Body of pancreas (tissue), 4 donors: Measurements from ENCODE around the gene SOCS1. TPM values are rescaled to one million over a fixed set of nuclear protein-coding genes. Genes with fewer than 3 reads are reported as not detected.
A peak's percentile ranks its signal among the peaks of the same experiment; 100 is the strongest.

Experiments
- ATAC-seq: fragments of 150-250 bp; one replicate; pipeline ENCODE4 v1.9.1; 2016
- DNase-seq, 4 donors: peaks; one replicate each; pipeline ENCODE4 v3.0.0-alpha.2; 2019
- H3K27ac ChIP-seq, 4 donors: fragments of 200-600 bp; sonication (generic); 1 replicate in 3 of 4; 2 replicates in 1 of 4; pipeline versions ENCODE4 v1.5.1 to v1.6.1; 2016 to 2019; ENCODE audit warnings: mild to moderate bottlenecking in 1 of 4, mixed read lengths in 1 of 4, moderate library complexity in 1 of 4
- H3K27me3 ChIP-seq, 2 donors: fragments of 200-600 bp; sonication (generic); one replicate each; pipeline ENCODE4 v1.6.0; 2016; ENCODE audit warnings: mild to moderate bottlenecking in 1 of 2
- H3K36me3 ChIP-seq, 2 donors: fragments of 200-600 bp; sonication (generic); replicated peaks in 1 of 2; 2 replicates each; pipeline ENCODE4 v1.5.1; 2016; ENCODE audit warnings: low read depth in 2 of 2; ENCODE audit not compliant: insufficient read depth in 1 of 2
- H3K4me1 ChIP-seq: fragments of 200-600 bp; sonication (generic); one replicate; pipeline ENCODE4 v1.6.0; 2016
- H3K4me3 ChIP-seq, 2 donors: fragments of 200-600 bp; sonication (generic); 1 replicate in 1 of 2; 2 replicates in 1 of 2; pipeline ENCODE4 v1.5.1; 2016 to 2019
- H3K9me3 ChIP-seq, 3 donors: fragments of 200-600 bp; sonication (generic); 1 replicate in 2 of 3; 2 replicates in 1 of 3; pipeline ENCODE4 v1.5.1; 2016
- POLR2A ChIP-seq, 3 donors: fragments of 450-650 bp; IDR thresholded peaks; one replicate each; pipeline ENCODE4 v1.6.1; 2016; ENCODE audit warnings: antibody characterized with exemption in 3 of 3, mild to moderate bottlenecking in 2 of 3
- WGBS, 2 donors: methylation state at CpG; one replicate each; pipeline ENCODE4 v1.1.5; 2017; 5-methylcytosine and 5-hydroxymethylcytosine counted together
- intact Hi-C: fragments of 100-400 bp; cut with DNase I; formaldehyde crosslinking; loops from one replicate; pipeline ENCODE4 v1.15.1; 2023
- total RNA-seq, 2 donors: library from RNA; depleted of rRNA; stranded (reverse); fragments of >200 nt; gene quantifications; one replicate each; pipeline ENCODE4 v1.1.0, GENCODE V29; 2016
- TF ChIP-seq, protein P1 (sequence below), 7 experiments: fragments of 450-650 bp in 4 of 7; fragments of 200-600 bp in 3 of 7; sonication (generic) in 3 of 7; IDR thresholded peaks; one replicate each; pipeline ENCODE4 v1.5.1; 2016 to 2019; ENCODE audit warnings: antibody characterized with exemption in 7 of 7

SOCS1 gene
- total RNA-seq, 2 donors from 2014 or later: 1.0 to 7.9 TPM

DNA sequence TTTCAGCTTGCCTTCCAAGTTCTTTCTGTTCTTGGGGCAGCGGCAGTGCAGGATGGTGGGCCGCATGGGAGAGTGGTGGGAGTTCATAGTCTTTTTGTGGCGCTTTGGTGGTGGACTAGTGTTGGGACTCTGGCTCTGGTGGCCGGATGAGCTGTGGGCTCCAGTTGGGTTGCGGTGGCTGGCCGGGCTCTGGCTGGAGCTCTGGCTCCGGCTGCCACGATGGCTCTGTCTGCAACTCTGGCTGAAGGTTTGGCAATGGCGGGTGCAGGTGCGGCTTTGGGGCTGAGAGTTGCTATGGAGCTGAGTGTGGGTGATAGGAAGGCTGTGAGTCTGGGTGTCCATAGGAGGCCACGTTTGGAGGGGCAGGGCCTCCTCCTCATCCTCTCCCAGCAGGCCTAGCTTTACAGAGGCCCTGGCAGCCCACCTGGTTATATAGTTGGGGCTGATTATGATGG lies 12.9 kb upstream of the SOCS1 start, which contains the start of gene TNP2:
Gene TNP2, minus strand, starts transcription at position 405 of the 455 bp plus-strand sequence. Its CDS starts 63 bp downstream, at position 342.
- Histone ChIP-seq H3K4me3 (no peak within 1 kb of the TSS), H3K27ac (no peak within 1 kb of the TSS), H3K4me1 (peaks cover 6% of the 10 kb centered on the region), H3K27me3 (no peaks in the 10 kb centered on the region), H3K36me3 (no peaks in the 10 kb centered on the region), H3K9me3 (no peaks in the 10 kb centered on the region)
- intact Hi-C loops: loop anchor here (10.0 kb wide), 1 partner anchor 304 kb away; no protein-coding TSS in a partner anchor
- ATAC-seq: no peak
- TF ChIP-seq, protein P1, sequence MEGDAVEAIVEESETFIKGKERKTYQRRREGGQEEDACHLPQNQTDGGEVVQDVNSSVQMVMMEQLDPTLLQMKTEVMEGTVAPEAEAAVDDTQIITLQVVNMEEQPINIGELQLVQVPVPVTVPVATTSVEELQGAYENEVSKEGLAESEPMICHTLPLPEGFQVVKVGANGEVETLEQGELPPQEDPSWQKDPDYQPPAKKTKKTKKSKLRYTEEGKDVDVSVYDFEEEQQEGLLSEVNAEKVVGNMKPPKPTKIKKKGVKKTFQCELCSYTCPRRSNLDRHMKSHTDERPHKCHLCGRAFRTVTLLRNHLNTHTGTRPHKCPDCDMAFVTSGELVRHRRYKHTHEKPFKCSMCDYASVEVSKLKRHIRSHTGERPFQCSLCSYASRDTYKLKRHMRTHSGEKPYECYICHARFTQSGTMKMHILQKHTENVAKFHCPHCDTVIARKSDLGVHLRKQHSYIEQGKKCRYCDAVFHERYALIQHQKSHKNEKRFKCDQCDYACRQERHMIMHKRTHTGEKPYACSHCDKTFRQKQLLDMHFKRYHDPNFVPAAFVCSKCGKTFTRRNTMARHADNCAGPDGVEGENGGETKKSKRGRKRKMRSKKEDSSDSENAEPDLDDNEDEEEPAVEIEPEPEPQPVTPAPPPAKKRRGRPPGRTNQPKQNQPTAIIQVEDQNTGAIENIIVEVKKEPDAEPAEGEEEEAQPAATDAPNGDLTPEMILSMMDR (IDR thresholded peaks at IDR 0.05): no peak
- TF ChIP-seq POLR2A (IDR thresholded peaks at IDR 0.05): no peak
- DNase-seq: no peak
- 87 to 93% methylated on average over 4 to 11 of the region's 11 CpGs for WGBS, 2 donors

DNA sequence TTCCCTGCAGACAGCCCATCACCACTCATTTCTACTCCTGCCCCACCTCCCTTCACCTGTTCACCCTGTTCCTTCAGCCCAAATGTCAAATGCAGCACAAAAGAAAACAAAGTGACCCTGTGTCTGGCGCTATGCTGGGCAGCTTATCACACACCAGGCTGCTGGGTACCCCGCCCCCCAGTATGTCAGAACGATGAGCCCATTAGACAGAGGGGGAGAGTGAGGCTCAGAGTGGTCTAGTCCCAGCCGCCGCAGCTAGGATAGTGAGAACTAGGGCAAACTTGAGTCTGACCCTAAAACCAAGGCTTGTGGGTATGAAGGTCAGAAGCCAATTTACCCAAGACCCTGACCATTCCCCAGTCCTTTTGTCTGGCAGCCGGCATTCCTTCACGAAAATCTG lies 9.1 kb upstream of the SOCS1 start:
- WGBS, 2 donors: 69 to 70% methylated on average over 7 of the region's 7 CpGs

DNA sequence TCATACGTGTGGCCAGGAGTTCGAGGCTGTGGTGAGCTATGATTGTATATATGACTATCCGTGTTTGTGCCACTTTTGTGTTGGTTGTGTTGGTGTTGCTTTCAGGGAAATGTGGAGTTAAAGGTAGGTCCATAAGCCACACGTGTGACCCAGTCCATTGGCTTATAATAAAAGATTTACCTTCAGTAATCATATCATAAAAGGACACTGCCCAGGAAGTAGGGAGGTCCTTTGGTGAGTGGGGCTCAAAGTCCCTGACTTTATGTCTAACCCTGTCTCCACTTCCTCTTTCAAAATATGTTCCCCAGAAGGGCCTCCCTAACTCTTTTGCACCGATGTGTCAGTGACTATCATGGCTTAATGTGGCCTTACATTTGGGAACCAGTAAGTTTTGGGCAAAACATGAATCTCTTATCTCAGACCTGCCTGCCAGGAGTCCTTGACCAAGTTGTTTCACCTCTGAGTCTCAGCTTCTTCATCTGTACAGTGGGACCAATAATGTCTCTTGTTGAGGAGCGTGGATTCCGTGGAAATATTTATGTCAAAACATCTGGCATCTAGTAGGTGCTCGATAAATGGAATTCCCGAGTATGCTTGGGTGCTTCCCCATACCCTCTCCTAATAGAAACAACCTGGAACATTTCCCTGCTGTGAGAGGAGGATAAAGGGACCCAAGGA lies 8.3 kb upstream of the SOCS1 start:
- no peak for DNase-seq
- no peak for ATAC-seq
- Histone ChIP-seq H3K4me3 (no peak overlapping the region), H3K4me1 (peaks cover 9% of the 10 kb centered on the region), H3K36me3 (no peaks in the 10 kb centered on the region), H3K27me3 (no peaks in the 10 kb centered on the region), H3K9me3 (no peaks in the 10 kb centered on the region), H3K27ac (no peak overlapping the region)
- WGBS, 2 donors: 62 to 83% methylated on average over 9 of the region's 9 CpGs
- no peak for TF ChIP-seq POLR2A (IDR thresholded peaks at IDR 0.05)
- TF ChIP-seq, protein P1 (IDR thresholded peaks at IDR 0.05): no peak
- intact Hi-C loops: loop anchor here (10.0 kb wide), 1 partner anchor 299 kb away; no protein-coding TSS in a partner anchor

More for the DNA sequence above, 9.1 kb upstream of the SOCS1 start:
- intact Hi-C loops: loop anchor here (10.0 kb wide), 1 partner anchor 300 kb away; no protein-coding TSS in a partner anchor
- Histone ChIP-seq H3K27ac (peak overlapping the region in 2 of 4 donors; percentile 5 to 31), H3K9me3 (no peaks in the 10 kb centered on the region), H3K4me3 (no peak overlapping the region), H3K4me1 (peaks cover 6% of the 10 kb centered on the region), H3K27me3 (no peaks in the 10 kb centered on the region), H3K36me3 (no peaks in the 10 kb centered on the region)
- ATAC-seq: no peak
- DNase-seq: no peak
- TF ChIP-seq, protein P1 (IDR thresholded peaks at IDR 0.05): no peak
- no peak for TF ChIP-seq POLR2A (IDR thresholded peaks at IDR 0.05)

DNA sequence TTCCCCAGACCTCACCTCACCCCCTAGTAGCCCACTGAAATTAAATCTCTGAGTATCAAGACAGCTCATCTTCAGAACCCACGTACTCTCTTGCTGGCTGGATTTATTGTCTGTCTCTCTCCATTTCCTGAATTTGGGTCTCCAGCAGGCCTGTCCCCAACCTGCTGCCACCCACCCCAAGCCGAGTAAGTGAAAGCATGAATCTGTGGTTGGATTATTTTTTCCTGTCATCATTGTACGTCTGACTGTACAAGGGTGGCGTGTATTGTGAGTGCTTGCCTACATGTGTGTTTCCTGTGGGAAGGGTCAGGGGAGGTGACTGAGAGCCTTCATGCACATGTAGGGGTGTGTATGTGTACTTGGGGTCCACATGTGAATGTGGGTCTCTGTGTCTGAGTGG lies 7.7 kb upstream of the SOCS1 start:
- Histone ChIP-seq H3K27me3 (no peaks in the 10 kb centered on the region), H3K36me3 (no peaks in the 10 kb centered on the region), H3K4me3 (no peak overlapping the region), H3K9me3 (no peaks in the 10 kb centered on the region), H3K4me1 (peaks cover 15% of the 10 kb centered on the region), H3K27ac (no peak overlapping the region)
- DNase-seq (no peak), ATAC-seq (no peak)
- intact Hi-C loops: loop anchor here (10.0 kb wide), 1 partner anchor 299 kb away; no protein-coding TSS in a partner anchor
- TF ChIP-seq, protein P1 (IDR thresholded peaks at IDR 0.05): no peak
- TF ChIP-seq POLR2A (IDR thresholded peaks at IDR 0.05): no peak
- WGBS, 2 donors: 57 to 78% methylated on average over 4 of the region's 4 CpGs
